ENCODE results near the gene TEX54. TPM values are rescaled to one million over a fixed set of nuclear protein-coding genes. Genes with fewer than 3 reads are reported as not detected.
"Not testable (repeated sequence)": the region's sequence is repeated elsewhere in the genome, so short reads cannot be mapped to it uniquely, and the experiment has no call there.

The TEX54 gene
- total RNA-seq, 4 donors from 2014 or later: not detected

DNA sequence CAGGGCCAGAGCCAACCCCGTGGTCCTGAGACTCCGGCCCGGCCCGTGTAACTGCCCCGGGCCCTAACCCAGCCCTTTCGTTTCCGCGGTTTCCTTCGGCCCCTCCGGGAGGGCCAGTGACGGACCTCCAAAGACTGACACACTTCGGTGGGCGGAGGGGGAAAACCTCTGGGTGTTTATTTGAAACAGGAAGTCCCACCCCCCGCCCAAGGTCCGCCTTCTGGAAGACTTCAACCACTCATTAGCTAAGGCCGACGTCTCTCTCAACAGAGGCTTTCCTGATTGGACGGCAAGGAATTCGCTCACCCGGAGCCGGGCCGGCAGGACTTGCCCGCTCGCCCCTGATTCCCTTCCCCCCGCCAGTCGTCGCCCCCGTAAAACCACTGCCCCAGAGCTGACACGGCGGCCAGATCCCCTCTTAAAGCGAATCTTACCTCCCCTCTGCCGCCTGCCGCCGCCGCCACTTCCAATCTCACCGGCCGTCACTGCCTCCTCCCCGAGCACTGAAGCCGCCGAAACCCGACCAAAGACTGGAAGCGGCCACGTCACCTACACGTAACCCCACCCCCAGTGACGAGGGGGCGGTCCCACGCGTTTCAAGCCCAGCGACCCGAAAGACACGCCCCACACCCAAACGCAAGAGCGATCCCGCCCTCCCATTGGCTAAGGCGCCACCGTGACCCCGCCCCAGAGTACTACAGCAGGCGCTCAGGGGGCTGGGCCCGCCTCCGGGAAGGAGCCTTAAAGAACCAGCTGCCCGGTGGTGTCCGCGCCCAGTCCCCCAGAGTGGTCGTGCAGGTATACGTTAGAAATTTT is 913 bp downstream of the TEX54 start, which contains the start of gene STX5:
STX5 (minus strand) TSS at position 532 of the 816 bp plus-strand sequence. CDS start 808 bp downstream, outside the sequence.
- H3K36me3 ChIP-seq: peaks cover 0 to 50% (median 11%) of the 10 kb centered on the region in 3 donors
- TF ChIP-seq EP300 (IDR thresholded peaks at IDR 0.05) (peak in 1 of 2 donors; percentile 97), POLR2A (IDR thresholded peaks at IDR 0.05) (peak; percentile 65 to 96), CTCF (IDR thresholded peaks at IDR 0.05) (peak in 2 of 5 experiments; percentile 28 to 44)
- DNase-seq (ENCODE audit: low spot score in 2 of 2): peak; percentile 100
- H3K27me3 ChIP-seq: no peaks in the 10 kb centered on the region
- H3K4me1 ChIP-seq: peaks cover 0 to 70% (median 29%) of the 10 kb centered on the region in 4 donors
- no peaks in the 10 kb centered on the region for H3K9me3 ChIP-seq
- peak within 1 kb of the TSS; percentile 88 to 98 (median 96) for H3K27ac ChIP-seq
- peak within 1 kb of the TSS; percentile 79 to 96 (median 84) for H3K4me3 ChIP-seq
- 0 to 1% methylated on average over 24 to 52 of the region's 65 CpGs for WGBS, 2 donors

DNA sequence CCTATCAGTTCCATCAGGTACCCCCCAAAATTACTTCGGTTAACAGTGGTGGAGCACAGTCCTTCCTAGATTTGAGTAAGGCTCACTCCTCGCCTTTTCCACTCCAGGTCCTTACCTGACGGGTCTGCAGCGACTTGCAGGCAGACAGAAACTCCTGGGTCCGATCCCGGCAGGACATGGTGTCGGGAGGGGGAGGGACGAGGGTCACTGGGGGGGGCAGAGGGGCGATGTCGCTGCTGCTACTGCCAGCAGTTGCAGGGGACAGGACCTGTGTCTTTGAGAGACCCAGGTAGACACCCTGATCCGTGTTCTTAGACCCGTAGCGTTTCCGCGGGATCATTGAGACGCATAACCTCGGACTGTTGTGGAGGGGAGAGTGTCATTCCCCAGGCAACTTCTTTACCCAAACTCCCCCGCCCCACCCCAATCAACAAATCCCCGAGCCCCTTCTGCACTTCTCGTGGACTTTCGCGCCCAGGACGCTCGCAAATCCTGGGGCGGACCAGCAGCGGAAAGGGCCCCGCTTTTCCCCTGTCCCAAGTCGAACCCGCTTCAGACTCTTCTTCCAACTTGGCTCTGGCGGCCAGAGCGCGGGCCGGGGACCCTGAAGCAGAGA is 1.6 kb downstream of the TEX54 start:
- WGBS, 2 donors: 0% methylated on average over 31 to 33 of the region's 33 CpGs
- Histone ChIP-seq H3K4me1 (peaks cover 0 to 64% (median 29%) of the 10 kb centered on the region in 4 donors), H3K27me3 (no peaks in the 10 kb centered on the region), H3K9me3 (no peaks in the 10 kb centered on the region), H3K36me3 (peaks cover 0 to 50% (median 11%) of the 10 kb centered on the region in 3 donors), H3K4me3 (peak overlapping the region; percentile 79 to 96 (median 84)), H3K27ac (peak overlapping the region; percentile 88 to 98 (median 96))
- TF ChIP-seq EP300 (IDR thresholded peaks at IDR 0.05) (no peak), POLR2A (IDR thresholded peaks at IDR 0.05) (no peak), CTCF (IDR thresholded peaks at IDR 0.05) (no peak)
- DNase-seq (ENCODE audit: low spot score in 2 of 2): no peak

DNA sequence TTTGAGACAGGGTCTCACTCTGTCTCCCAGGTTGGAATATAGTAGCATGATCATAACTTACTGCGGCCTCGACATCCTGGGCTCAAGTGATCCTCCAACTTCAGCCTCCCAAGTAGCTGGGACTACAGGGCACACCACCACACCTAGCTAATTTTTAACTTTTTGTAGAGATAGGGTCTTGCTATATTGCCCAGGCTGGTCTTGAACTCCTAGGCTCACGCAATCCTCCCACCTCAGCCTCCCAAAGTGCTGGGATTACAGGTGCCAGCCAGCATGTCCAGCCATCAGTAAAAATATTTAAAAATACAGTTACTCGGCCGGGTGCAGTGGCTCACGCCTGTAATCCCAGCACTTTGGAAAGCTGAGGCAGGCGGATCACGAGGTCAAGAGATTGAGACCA is 4.5 kb downstream of the TEX54 start:
- not testable (repeated sequence) for H3K27me3 ChIP-seq; H3K4me3 ChIP-seq; H3K9me3 ChIP-seq; H3K27ac ChIP-seq; DNase-seq (ENCODE audit: low spot score in 2 of 2)
- Histone ChIP-seq H3K4me1 (peaks cover 0 to 42% (median 25%) of the 10 kb centered on the region in 4 donors), H3K36me3 (peaks cover 3 to 57% (median 21%) of the 10 kb centered on the region in 3 donors)
- WGBS, 2 donors: 94% methylated on average over 8 of the region's 8 CpGs

DNA sequence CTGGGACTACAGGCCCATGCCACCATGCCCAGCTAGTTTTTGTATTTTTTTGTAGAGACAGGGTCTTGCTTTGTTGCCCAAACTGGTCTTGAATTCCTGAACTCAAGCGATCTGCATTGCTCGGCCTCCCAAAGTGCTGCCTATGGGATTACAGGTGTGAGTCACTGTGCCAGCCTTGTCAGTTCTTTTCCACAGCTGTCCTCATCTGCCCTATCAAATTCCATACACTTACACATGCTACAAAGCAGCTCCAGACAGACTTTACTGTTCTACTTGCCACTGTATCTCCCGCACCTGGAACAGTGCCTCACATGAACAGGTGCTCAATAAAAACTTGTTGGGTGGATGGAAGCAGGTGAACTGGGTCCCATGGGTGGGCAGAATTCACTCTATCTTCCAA is 9.0 kb downstream of the TEX54 start:
- H3K4me3 ChIP-seq: no peak overlapping the region
- no peaks in the 10 kb centered on the region for H3K27me3 ChIP-seq
- TF ChIP-seq CTCF (IDR thresholded peaks at IDR 0.05) (no peak), EP300 (IDR thresholded peaks at IDR 0.05) (no peak), POLR2A (IDR thresholded peaks at IDR 0.05) (no peak)
- peaks cover 0 to 12% (median 2%) of the 10 kb centered on the region in 4 donors for H3K4me1 ChIP-seq
- no peaks in the 10 kb centered on the region for H3K9me3 ChIP-seq
- WGBS, 2 donors: 93 to 94% methylated on average over 3 of the region's 3 CpGs
- no peak for DNase-seq (ENCODE audit: low spot score in 2 of 2)
- H3K36me3 ChIP-seq: peaks cover 3 to 96% (median 31%) of the 10 kb centered on the region in 3 donors
- H3K27ac ChIP-seq: no peak overlapping the region

DNA sequence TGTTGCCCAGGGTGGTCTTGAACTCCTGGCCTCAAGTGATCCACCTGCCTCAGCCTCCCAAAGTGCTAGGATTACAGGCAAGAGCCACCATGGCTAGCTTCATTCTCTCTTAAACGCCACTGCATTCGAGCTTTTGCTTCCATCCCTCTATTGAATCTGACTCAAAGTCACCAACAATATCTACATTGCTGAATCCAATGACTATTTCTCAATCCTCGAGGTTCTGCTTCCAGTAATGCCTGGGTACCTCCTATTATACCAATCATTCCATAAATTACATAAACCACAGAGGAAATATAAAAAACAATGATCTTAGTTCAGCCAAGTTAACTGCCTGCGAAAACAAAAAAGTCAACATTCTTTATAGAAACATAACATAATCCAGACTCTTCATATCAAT is 15.5 kb downstream of the TEX54 start:
- no peak overlapping the region for H3K4me3 ChIP-seq
- no peak overlapping the region for H3K27ac ChIP-seq
- no peaks in the 10 kb centered on the region for H3K9me3 ChIP-seq
- H3K4me1 ChIP-seq: no peaks in the 10 kb centered on the region
- TF ChIP-seq POLR2A (IDR thresholded peaks at IDR 0.05): no peak
- TF ChIP-seq CTCF (IDR thresholded peaks at IDR 0.05): no peak
- no peak for TF ChIP-seq EP300 (IDR thresholded peaks at IDR 0.05)
- peaks cover 0 to 89% (median 13%) of the 10 kb centered on the region in 3 donors for H3K36me3 ChIP-seq
- H3K27me3 ChIP-seq: no peaks in the 10 kb centered on the region
- DNase-seq (ENCODE audit: low spot score in 2 of 2): no peak
- 83 to 86% methylated on average over 4 of the region's 4 CpGs for WGBS, 2 donors
